B cell (primary cell): ENCODE measurements around the gene RPL13. TPM values are rescaled to one million over a fixed set of nuclear protein-coding genes. Genes with fewer than 3 reads are reported as not detected.

Experiments
- ATAC-seq: fragments of 200-7000 bp; cut with Tn5 transposase; one replicate; pipeline ENCODE4 v1.10.0; 2021; ENCODE audit warnings: low read depth, mild to moderate bottlenecking, moderate number of reproducible peaks, moderate library complexity
- CTCF ChIA-PET: fragments of 350-600 bp; sonication (Branson Sonifier 250); formaldehyde crosslinking; loops from one replicate; lab custom pipeline; 2021; ENCODE audit warnings: antibody characterized with exemption, inconsistent platforms; lab: Charles Lee
- POLR2A ChIA-PET: fragments of 350-600 bp; sonication (Branson Sonifier 250); formaldehyde crosslinking; loops from one replicate; lab custom pipeline; 2021; ENCODE audit warnings: antibody characterized with exemption; lab: Charles Lee
- DNase-seq: peaks from one replicate; pipeline ENCODE4 v3.0.0; 2013
- H2AFZ ChIP-seq: 2 replicates; pipeline ENCODE4 v1.6.1; 2012; ENCODE audit warnings: mild to moderate bottlenecking, low read depth, low read length; ENCODE audit not compliant: insufficient read depth, poor library complexity, severe bottlenecking
- H3K27ac ChIP-seq, 2 donors: 1 replicate in 1 of 2; 2 replicates in 1 of 2; pipeline ENCODE4 v1.5.1; 2012 to 2013; ENCODE audit warnings: low read length in 2 of 2, mild to moderate bottlenecking in 2 of 2, moderate library complexity in 1 of 2
- H3K27me3 ChIP-seq, 4 experiments: fragments of 200-600 bp in 1 of 4; sonication (generic) in 1 of 4; replicated peaks in 1 of 4; 1 replicate in 2 of 4; 2 replicates in 2 of 4; pipeline versions ENCODE4 v1.6.1 to v1.7.0; 2013 to 2016; ENCODE audit warnings: low read length in 3 of 4, mild to moderate bottlenecking in 2 of 4, mixed read lengths in 1 of 4, moderate library complexity in 1 of 4; ENCODE audit not compliant: insufficient read depth in 4 of 4, control insufficient read depth in 3 of 4; ENCODE audit errors: control extremely low read depth in 1 of 4
- H3K36me3 ChIP-seq, 2 experiments: replicated peaks in 1 of 2; 1 replicate in 1 of 2; 2 replicates in 1 of 2; pipeline versions ENCODE4 v1.6.1 to v1.7.1; 2013; ENCODE audit warnings: low read length in 1 of 2; ENCODE audit not compliant: insufficient read depth in 2 of 2, control insufficient read depth in 1 of 2; ENCODE audit errors: control extremely low read depth in 1 of 2, extremely low read depth in 1 of 2
- H3K4me1 ChIP-seq, 2 donors: fragments of 200-600 bp in 1 of 2; sonication (generic) in 1 of 2; 1 replicate in 1 of 2; 2 replicates in 1 of 2; pipeline versions ENCODE4 v1.5.1 to v1.6.1; 2013 to 2017; ENCODE audit warnings: low read length in 2 of 2; ENCODE audit not compliant: control insufficient read depth in 2 of 2, insufficient read depth in 2 of 2
- H3K4me2 ChIP-seq: replicated peaks from 2 replicates; pipeline ENCODE3; 2012; ENCODE audit warnings: mild to moderate bottlenecking, low read depth, low read length; ENCODE audit not compliant: poor library complexity, severe bottlenecking
- H3K4me3 ChIP-seq, 5 experiments: fragments of 200-600 bp in 1 of 5; sonication (generic) in 1 of 5; 1 replicate in 3 of 5; 2 replicates in 2 of 5; pipeline versions ENCODE4 v1.5.1 to v1.7.0; 2011 to 2016; ENCODE audit warnings: low read length in 4 of 5, mild to moderate bottlenecking in 4 of 5, low read depth in 2 of 5, control low read depth in 1 of 5, moderate library complexity in 1 of 5; ENCODE audit not compliant: insufficient read depth in 1 of 5; ENCODE audit errors: control extremely low read depth in 1 of 5, extremely low read depth in 1 of 5
- H3K79me2 ChIP-seq: fragments of 200-600 bp; sonication (generic); one replicate; pipeline ENCODE4 v1.6.0; 2016; ENCODE audit warnings: low read length; ENCODE audit not compliant: control insufficient read depth, insufficient read depth
- H3K9ac ChIP-seq: fragments of 200-600 bp; sonication (generic); 2 replicates; pipeline ENCODE4 v1.6.1; 2017; ENCODE audit warnings: mild to moderate bottlenecking, low read length, moderate library complexity
- H3K9me3 ChIP-seq, 3 donors: one replicate each; pipeline versions ENCODE4 v1.6.1 to v1.7.1; 2013; ENCODE audit warnings: low read length in 2 of 3; ENCODE audit not compliant: control insufficient read depth in 2 of 3, insufficient read depth in 1 of 3; ENCODE audit errors: control extremely low read depth in 1 of 3
- H4K20me1 ChIP-seq: 2 replicates; pipeline ENCODE4 v1.6.0; 2012; ENCODE audit warnings: mild to moderate bottlenecking, low read length; ENCODE audit not compliant: insufficient read depth, control insufficient read depth, poor library complexity, severe bottlenecking
- H3K27ac Mint-ChIP-seq: one replicate; pipeline ENCODE4 v1.8.0; 2021; ENCODE audit warnings: mixed read lengths
- H3K27me3 Mint-ChIP-seq: one replicate; pipeline ENCODE4 v1.8.0; 2021; ENCODE audit warnings: mixed read lengths
- H3K4me1 Mint-ChIP-seq: one replicate; pipeline ENCODE4 v1.8.0; 2021; ENCODE audit warnings: mixed read lengths
- H3K4me3 Mint-ChIP-seq: one replicate; pipeline ENCODE4 v1.8.0; 2021; ENCODE audit warnings: mixed read lengths
- H3K9me3 Mint-ChIP-seq: one replicate; pipeline ENCODE4 v1.8.0; 2022; ENCODE audit warnings: mixed read lengths; ENCODE audit not compliant: insufficient read depth
- CTCF ChIP-seq: fragments of 200-600 bp; IDR thresholded peaks from one replicate; pipeline ENCODE4 v1.8.0; 2022; ENCODE audit warnings: antibody characterized with exemption, mild to moderate bottlenecking
- EZH2 ChIP-seq: IDR thresholded peaks from 2 replicates; pipeline ENCODE4 v1.6.1; 2012; ENCODE audit warnings: borderline replicate concordance, low read depth, mild to moderate bottlenecking, moderate library complexity, low read length; ENCODE audit not compliant: insufficient read depth, poor library complexity, severe bottlenecking
- WGBS: methylation state at CpG from one replicate; pipeline ENCODE4 v1.1.5; 2013; ENCODE audit warnings: missing lambda C conversion rate; ENCODE audit not compliant: insufficient coverage; 5-methylcytosine and 5-hydroxymethylcytosine counted together
- intact Hi-C: fragments of 100-400 bp; cut with micrococcal nuclease; formaldehyde crosslinking; loops from one replicate; pipeline ENCODE4 v1.10.0; 2022
- polyA plus RNA-seq: library from polyadenylated mRNA; depleted of rRNA; stranded (reverse); fragments of >200 nt; gene quantifications from 2 replicates; pipeline ENCODE4 v1.2.3, GENCODE V29; 2012
- total RNA-seq, 2 donors: library from RNA; stranded (reverse); fragments of 120-200 nt in 1 of 2; gene quantifications; 1 replicate in 1 of 2; 2 replicates in 1 of 2; pipeline versions ENCODE4 v1.2.3 to v1.2.4, GENCODE V29; 2013 to 2022

The RPL13 gene
- total and polyA plus RNA-seq, 2 donors (not counting 1 experiment from before 2014, with no cell fraction given): 3,184 to 11,676 TPM

GRCh38 chr16:89606006-89606405 lies 45.5 kb downstream of the RPL13 start:
- Histone ChIP-seq H3K4me2 (no peak overlapping the region), H4K20me1 (no peaks in the 10 kb centered on the region), H3K4me1 (peaks cover 7 to 10% of the 10 kb centered on the region in 2 donors), H3K79me2 (no peaks in the 10 kb centered on the region), H2AFZ (no peak overlapping the region), H3K4me3 (no peak overlapping the region), H3K27me3 (peaks cover 0 to 14% (median 0%) of the 10 kb centered on the region in 4 experiments), H3K36me3 (no peaks in the 10 kb centered on the region), H3K27ac (no peak overlapping the region), H3K9ac (no peak overlapping the region), H3K9me3 (no peaks in the 10 kb centered on the region)
- ATAC-seq (no peak), DNase-seq (no peak)
- Mint-ChIP-seq H3K27me3 (peaks cover 4% of the 10 kb centered on the region), H3K27ac (no peak overlapping the region), H3K9me3 (no peaks in the 10 kb centered on the region), H3K4me3 (no peak overlapping the region), H3K4me1 (peaks cover 7% of the 10 kb centered on the region)
- 92% methylated on average over 9 of the region's 9 CpGs for WGBS
- ChIA-PET CTCF (no interaction called here), POLR2A (no interaction called here)
- intact Hi-C loops: no loop called here
- TF ChIP-seq CTCF (no peak), EZH2 (no peak)

GRCh38 chr16:89607453-89607852 lies 47.0 kb downstream of the RPL13 start:
- Histone ChIP-seq H2AFZ (no peak overlapping the region), H3K9me3 (no peaks in the 10 kb centered on the region), H3K27me3 (peaks cover 0 to 7% (median 0%) of the 10 kb centered on the region in 4 experiments), H3K4me1 (peaks cover 4 to 5% of the 10 kb centered on the region in 2 donors), H4K20me1 (no peaks in the 10 kb centered on the region), H3K27ac (no peak overlapping the region), H3K4me2 (no peak overlapping the region), H3K36me3 (no peaks in the 10 kb centered on the region), H3K9ac (no peak overlapping the region), H3K4me3 (no peak overlapping the region), H3K79me2 (no peaks in the 10 kb centered on the region)
- no peak for ATAC-seq
- ChIA-PET CTCF (no interaction called here), POLR2A (no interaction called here)
- TF ChIP-seq EZH2 (no peak), CTCF (no peak)
- Mint-ChIP-seq H3K27ac (no peak overlapping the region), H3K4me1 (peaks cover 7% of the 10 kb centered on the region), H3K9me3 (no peaks in the 10 kb centered on the region), H3K27me3 (peaks cover 9% of the 10 kb centered on the region), H3K4me3 (no peak overlapping the region)
- WGBS: 89% methylated on average over 9 of the region's 9 CpGs
- no peak for DNase-seq
- intact Hi-C loops: no loop called here
